Endodermal cell (in vitro differentiated cells): Measurements from ENCODE around the gene HMOX2. TPM values are rescaled to one million over a fixed set of nuclear protein-coding genes. Genes with fewer than 3 reads are reported as not detected.

Source experiments
- DNase-seq: peaks from one replicate; pipeline ENCODE4 v3.0.0-alpha.2; 2017
- H3K27ac ChIP-seq: 2 replicates; pipeline ENCODE4 v1.5.1; 2013; ENCODE audit warnings: mild to moderate bottlenecking, low read depth, low read length, moderate library complexity
- H3K27me3 ChIP-seq: 2 replicates; pipeline ENCODE4 v1.6.1; 2013; ENCODE audit warnings: mild to moderate bottlenecking, low read length, moderate library complexity; ENCODE audit not compliant: insufficient read depth, control insufficient read depth, poor library complexity, severe bottlenecking
- H3K36me3 ChIP-seq: 2 replicates; pipeline ENCODE4 v1.7.0; 2013; ENCODE audit warnings: mild to moderate bottlenecking, low read length, moderate library complexity; ENCODE audit not compliant: control insufficient read depth, insufficient read depth
- H3K4me1 ChIP-seq: one replicate; pipeline ENCODE4 v1.7.0; 2013; ENCODE audit warnings: low read length; ENCODE audit not compliant: control insufficient read depth, insufficient read depth
- H3K4me3 ChIP-seq: 2 replicates; pipeline ENCODE4 v1.5.1; 2013; ENCODE audit warnings: mild to moderate bottlenecking, low read length, moderate library complexity
- H3K9ac ChIP-seq: 2 replicates; pipeline ENCODE4 v1.6.1; 2013; ENCODE audit warnings: mild to moderate bottlenecking, low read length, moderate library complexity; ENCODE audit not compliant: poor library complexity, severe bottlenecking; ENCODE audit errors: extremely low read depth
- H3K9me3 ChIP-seq: 2 replicates; pipeline ENCODE4 v1.6.1; 2013; ENCODE audit warnings: mild to moderate bottlenecking, low read length, moderate library complexity; ENCODE audit not compliant: control insufficient read depth
- H3K27ac Mint-ChIP-seq: 2 replicates; pipeline ENCODE4 v1.8.0; 2020; ENCODE audit warnings: mixed read lengths
- H3K27me3 Mint-ChIP-seq: 2 replicates; pipeline ENCODE4 v1.8.0; 2021; ENCODE audit warnings: mild to moderate bottlenecking, mixed read lengths; ENCODE audit not compliant: insufficient read depth
- H3K36me3 Mint-ChIP-seq: 2 replicates; pipeline ENCODE4 v1.8.0; 2020; ENCODE audit warnings: low read depth, mixed read lengths
- H3K4me1 Mint-ChIP-seq: 2 replicates; pipeline ENCODE4 v1.8.0; 2020; ENCODE audit warnings: mixed read lengths
- H3K4me3 Mint-ChIP-seq: 2 replicates; pipeline ENCODE4 v1.8.0; 2020; ENCODE audit warnings: mild to moderate bottlenecking, moderate library complexity, mixed read lengths
- H3K9me3 Mint-ChIP-seq: 2 replicates; pipeline ENCODE4 v1.8.0; 2020; ENCODE audit warnings: mild to moderate bottlenecking, mixed read lengths
- CTCF ChIP-seq: fragments of 200-600 bp; sonication (generic); conservative IDR thresholded peaks from 2 replicates; pipeline ENCODE4 v1.5.0; 2021; ENCODE audit warnings: antibody characterized with exemption, mild to moderate bottlenecking
- WGBS, 2 experiments: methylation state at CpG; one replicate each; pipeline versions ENCODE4 v1.1.5 to v1.1.7; 2013; ENCODE audit warnings: missing lambda C conversion rate in 2 of 2, mixed read lengths in 1 of 2; ENCODE audit not compliant: insufficient coverage in 1 of 2, insufficient read length in 1 of 2; 5-methylcytosine and 5-hydroxymethylcytosine counted together
- long read RNA-seq, 4 experiments: library from polyadenylated mRNA in 2 of 4; library from RNA in 1 of 4; library from capped mRNA in 1 of 4; stranded (forward) in 3 of 4; unstranded in 1 of 4; transcript quantifications; one replicate each; pipeline ENCODE4 v2.0.0, GENCODE V29; 2020 to 2021; ENCODE audit warnings: inconsistent platforms in 1 of 4
- polyA plus RNA-seq, 2 experiments: library from polyadenylated mRNA; stranded (reverse); fragments of 50-300 nt; gene quantifications; one replicate each; pipeline ENCODE4 v1.2.3, GENCODE V29; 2013
- total RNA-seq, 2 donors: library from RNA; stranded (reverse); fragmentation: NEBNext Ultra II Directional in 1 of 2; extraction: Animal tissue kit (Norgen Biotek cat#: 25700) in 1 of 2; gene quantifications; 2 replicates in 1 of 2; 3 replicates in 1 of 2; pipeline ENCODE4 v1.2.1, GENCODE V29; 2021

HMOX2 gene
- 10 to 100 TPM; 26.3 to 27.7 TPM for total RNA-seq
- polyA plus RNA-seq (2013, experiment 1 of 2) = 19.0 TPM
- 18.3 TPM for polyA plus RNA-seq (2013, experiment 2 of 2)
- long read RNA-seq, experiment 1, transcript HMOX2-208 (6 exons, 2,147 nt) = major isoform, 8 of 15 reads
- long read RNA-seq, experiment 1, partial matches to known transcripts = 3 of 15 reads
- long read RNA-seq, experiment 1, other reads (novel, unspliced or antisense) = 3 of 15 reads
- long read RNA-seq, experiment 2, transcript HMOX2-208 (6 exons, 2,147 nt) = major isoform, 30 of 33 reads
- long read RNA-seq, experiment 2, partial matches to known transcripts = 0 of 33 reads
- long read RNA-seq, experiment 2, other reads (novel, unspliced or antisense) = 1 of 33 reads
- long read RNA-seq, experiment 3, transcript HMOX2-205 (7 exons, 1,797 nt) = minor isoform, 6 of 112 reads
- long read RNA-seq, experiment 3, transcript HMOX2-208 (6 exons, 2,147 nt) = major isoform, 96 of 112 reads
- long read RNA-seq, experiment 3, partial matches to known transcripts = 1 of 112 reads
- long read RNA-seq, experiment 3, other reads (novel, unspliced or antisense) = 8 of 112 reads
- long read RNA-seq, experiment 4, transcript HMOX2-208 (6 exons, 2,147 nt) = major isoform, 38 of 46 reads
- long read RNA-seq, experiment 4, partial matches to known transcripts = 1 of 46 reads
- long read RNA-seq, experiment 4, other reads (novel, unspliced or antisense) = 2 of 46 reads

- Mint-ChIP-seq H3K36me3 (peaks cover 11% of the 10 kb centered on the region), H3K4me1 (peaks cover 7% of the 10 kb centered on the region), H3K27me3 (peaks cover 6% of the 10 kb centered on the region), H3K4me3 (peak within 1 kb of the TSS; percentile 68), H3K9me3 (peaks cover 12% of the 10 kb centered on the region), H3K27ac (peak within 1 kb of the TSS; percentile 85)
- H3K36me3 ChIP-seq = no peaks in the 10 kb centered on the region
- peak within 1 kb of the TSS; percentile 90 for H3K4me3 ChIP-seq
- no peaks in the 10 kb centered on the region for H3K27me3 ChIP-seq
- WGBS, 2 experiments = 12 to 19% methylated on average over 44 to 70 of the region's 70 CpGs
- peak; percentile 99 for DNase-seq
- H3K4me1 ChIP-seq = no peaks in the 10 kb centered on the region
- H3K27ac ChIP-seq = no peak within 1 kb of the TSS
- TF ChIP-seq CTCF = peak; percentile 66
- H3K9ac ChIP-seq = peak within 1 kb of the TSS; percentile 59
- H3K9me3 ChIP-seq = peaks cover 7% of the 10 kb centered on the region
Observed at GRCh38 chr16:4475880-4476788, at the start of gene HMOX2. Gene HMOX2 (plus strand): TSS chr16:4476398. CDS start chr16:4505525, 29,127 bp downstream.

GRCh38 chr16:4426722-4427372, 49.4 kb upstream of the HMOX2 start:
- DNase-seq = no peak
- no peak for TF ChIP-seq CTCF
- Histone ChIP-seq H3K4me1 (no peaks in the 10 kb centered on the region), H3K27ac (no peak overlapping the region), H3K27me3 (no peaks in the 10 kb centered on the region), H3K9ac (peak overlapping the region; percentile 88), H3K9me3 (no peaks in the 10 kb centered on the region), H3K4me3 (peak overlapping the region; percentile 99), H3K36me3 (peaks cover 10% of the 10 kb centered on the region)
- H3K36me3 Mint-ChIP-seq = peaks cover 23% of the 10 kb centered on the region
- peaks cover 7% of the 10 kb centered on the region for H3K4me1 Mint-ChIP-seq
- peak overlapping the region; percentile 93 for H3K27ac Mint-ChIP-seq
- H3K9me3 Mint-ChIP-seq = no peaks in the 10 kb centered on the region
- WGBS, 2 experiments = 95 to 98% methylated on average over 9 to 10 of the region's 12 CpGs
- peak overlapping the region; percentile 90 for H3K4me3 Mint-ChIP-seq
- no peaks in the 10 kb centered on the region for H3K27me3 Mint-ChIP-seq

GRCh38 chr16:4428500-4428899, 47.7 kb upstream of the HMOX2 start:
- no peaks in the 10 kb centered on the region for H3K27me3 ChIP-seq
- no peak overlapping the region for H3K27ac ChIP-seq
- Mint-ChIP-seq H3K9me3 (no peaks in the 10 kb centered on the region), H3K4me1 (peaks cover 10% of the 10 kb centered on the region), H3K27me3 (no peaks in the 10 kb centered on the region), H3K27ac (no peak overlapping the region), H3K36me3 (peaks cover 29% of the 10 kb centered on the region), H3K4me3 (no peak overlapping the region)
- WGBS, 2 experiments = 96 to 100% methylated on average over 6 to 7 of the region's 7 CpGs
- H3K4me1 ChIP-seq = no peaks in the 10 kb centered on the region
- peaks cover 13% of the 10 kb centered on the region for H3K36me3 ChIP-seq
- H3K4me3 ChIP-seq = no peak overlapping the region
- no peaks in the 10 kb centered on the region for H3K9me3 ChIP-seq
- no peak for TF ChIP-seq CTCF
- no peak for DNase-seq
- no peak overlapping the region for H3K9ac ChIP-seq
